ENCODE data around the gene WT1.

The WT1 gene

DNA sequence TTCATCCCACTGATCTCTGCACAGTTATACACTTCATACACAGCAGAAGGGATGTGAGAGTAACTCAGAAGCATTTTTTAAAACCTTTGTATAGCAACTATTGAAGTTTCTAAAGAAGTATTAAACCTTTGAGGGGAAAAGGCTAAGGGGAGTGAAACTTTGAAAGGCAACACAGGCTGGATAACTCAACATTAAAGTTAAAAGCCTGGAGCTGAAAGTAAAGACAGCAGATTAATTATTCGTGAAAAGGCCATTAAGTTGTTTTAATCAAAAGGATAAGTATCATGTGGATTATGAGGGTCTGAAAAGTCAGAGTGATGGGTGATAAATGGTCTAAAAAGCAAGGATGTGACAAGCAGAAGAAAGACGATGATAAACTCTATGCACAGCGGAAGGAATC, 17.5 kb downstream of the WT1 start:
- H3K9ac ChIP-seq (ENCODE audit: low read length): no peak overlapping the region

GRCh38 chr11:32416301-32416700, 19.0 kb downstream of the WT1 start:
- H3K9ac ChIP-seq (ENCODE audit: low read length): no peak overlapping the region
- H3K27me3 ChIP-seq (ENCODE audit: control insufficient read depth, insufficient read depth, low read length): peaks cover 7% of the 10 kb centered on the region

More for the DNA sequence above, 17.5 kb downstream of the WT1 start:
- H3K4me1 ChIP-seq (ENCODE audit: control insufficient read depth, insufficient read depth, low read length): no peaks in the 10 kb centered on the region
- peaks cover 7% of the 10 kb centered on the region for H3K27me3 ChIP-seq (ENCODE audit: control insufficient read depth, insufficient read depth, low read length)
- H3K9me3 ChIP-seq (ENCODE audit: control insufficient read depth, low read length): no peaks in the 10 kb centered on the region
- H3K36me3 ChIP-seq (ENCODE audit: control insufficient read depth, insufficient read depth, low read length): no peaks in the 10 kb centered on the region
- no peak overlapping the region for H3K4me3 ChIP-seq (ENCODE audit: low read length)

GRCh38 chr11:32414925-32415324, 20.4 kb downstream of the WT1 start:
- no peaks in the 10 kb centered on the region for H3K36me3 ChIP-seq (ENCODE audit: control insufficient read depth, insufficient read depth, low read length)
- H3K4me1 ChIP-seq (ENCODE audit: control insufficient read depth, insufficient read depth, low read length): no peaks in the 10 kb centered on the region
- no peak overlapping the region for H3K4me3 ChIP-seq (ENCODE audit: low read length)

More at GRCh38 chr11:32416301-32416700, 19.0 kb downstream of the WT1 start:
- H3K9me3 ChIP-seq (ENCODE audit: control insufficient read depth, low read length): no peaks in the 10 kb centered on the region
- no peak overlapping the region for H3K4me3 ChIP-seq (ENCODE audit: low read length)
- no peaks in the 10 kb centered on the region for H3K4me1 ChIP-seq (ENCODE audit: control insufficient read depth, insufficient read depth, low read length)
- no peaks in the 10 kb centered on the region for H3K36me3 ChIP-seq (ENCODE audit: control insufficient read depth, insufficient read depth, low read length)

DNA sequence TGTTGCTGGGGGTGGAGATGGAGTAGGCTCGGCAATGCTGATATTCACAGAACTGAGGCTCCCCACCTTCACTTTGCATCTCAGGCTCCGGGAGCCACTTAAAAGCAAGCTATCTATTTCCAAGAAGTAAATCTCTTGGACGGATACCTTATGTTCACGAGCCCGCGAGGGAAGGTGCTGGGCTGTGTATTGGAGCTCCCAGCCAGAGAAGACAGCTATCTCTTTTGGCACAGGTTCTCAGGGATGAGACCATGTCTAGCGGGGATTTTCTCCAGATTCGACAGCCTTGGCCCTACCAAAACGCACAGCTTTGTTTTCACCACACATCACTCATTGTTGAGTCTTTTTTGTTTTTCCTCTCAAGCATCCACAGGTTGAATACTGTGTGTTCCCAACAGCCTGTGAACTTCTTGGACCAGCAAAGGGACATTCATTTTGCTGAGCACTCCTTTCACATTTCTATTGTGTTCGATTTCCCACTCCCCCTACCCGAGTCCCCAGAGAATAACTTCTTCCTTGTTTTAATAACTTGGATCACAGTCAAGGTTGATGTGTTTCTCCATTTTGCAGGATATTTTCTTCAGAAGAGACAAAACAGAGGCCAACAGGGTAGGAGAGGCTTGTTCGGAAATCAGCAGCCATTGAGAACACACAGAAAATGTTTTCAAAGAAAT, 23.3 kb downstream of the WT1 start:
- Histone ChIP-seq H3K9me3 (ENCODE audit: control insufficient read depth, low read length) (no peaks in the 10 kb centered on the region), H3K36me3 (ENCODE audit: control insufficient read depth, insufficient read depth, low read length) (no peaks in the 10 kb centered on the region), H3K9ac (ENCODE audit: low read length) (no peak overlapping the region), H3K4me3 (ENCODE audit: low read length) (no peak overlapping the region), H3K27me3 (ENCODE audit: control insufficient read depth, insufficient read depth, low read length) (peaks cover 7% of the 10 kb centered on the region), H3K4me1 (ENCODE audit: control insufficient read depth, insufficient read depth, low read length) (no peaks in the 10 kb centered on the region)

More at GRCh38 chr11:32414925-32415324, 20.4 kb downstream of the WT1 start:
- H3K27me3 ChIP-seq (ENCODE audit: control insufficient read depth, insufficient read depth, low read length): peaks cover 7% of the 10 kb centered on the region
- H3K9ac ChIP-seq (ENCODE audit: low read length): no peak overlapping the region
- H3K9me3 ChIP-seq (ENCODE audit: control insufficient read depth, low read length): no peaks in the 10 kb centered on the region

- Histone ChIP-seq H3K27me3 (ENCODE audit: control insufficient read depth, insufficient read depth, low read length) (no peaks in the 10 kb centered on the region), H3K36me3 (ENCODE audit: control insufficient read depth, insufficient read depth, low read length) (no peaks in the 10 kb centered on the region), H3K9ac (ENCODE audit: low read length) (no peak overlapping the region), H3K4me1 (ENCODE audit: control insufficient read depth, insufficient read depth, low read length) (no peaks in the 10 kb centered on the region), H3K9me3 (ENCODE audit: control insufficient read depth, low read length) (no peaks in the 10 kb centered on the region), H3K4me3 (ENCODE audit: low read length) (no peak overlapping the region)
Observed at GRCh38 chr11:32405592-32405991, 29.7 kb downstream of the WT1 start.

GRCh38 chr11:32402836-32403235, 32.5 kb downstream of the WT1 start:
- Histone ChIP-seq H3K27me3 (ENCODE audit: control insufficient read depth, insufficient read depth, low read length) (no peaks in the 10 kb centered on the region), H3K36me3 (ENCODE audit: control insufficient read depth, insufficient read depth, low read length) (no peaks in the 10 kb centered on the region), H3K9me3 (ENCODE audit: control insufficient read depth, low read length) (no peaks in the 10 kb centered on the region), H3K4me1 (ENCODE audit: control insufficient read depth, insufficient read depth, low read length) (no peaks in the 10 kb centered on the region), H3K4me3 (ENCODE audit: low read length) (no peak overlapping the region), H3K9ac (ENCODE audit: low read length) (no peak overlapping the region)

DNA sequence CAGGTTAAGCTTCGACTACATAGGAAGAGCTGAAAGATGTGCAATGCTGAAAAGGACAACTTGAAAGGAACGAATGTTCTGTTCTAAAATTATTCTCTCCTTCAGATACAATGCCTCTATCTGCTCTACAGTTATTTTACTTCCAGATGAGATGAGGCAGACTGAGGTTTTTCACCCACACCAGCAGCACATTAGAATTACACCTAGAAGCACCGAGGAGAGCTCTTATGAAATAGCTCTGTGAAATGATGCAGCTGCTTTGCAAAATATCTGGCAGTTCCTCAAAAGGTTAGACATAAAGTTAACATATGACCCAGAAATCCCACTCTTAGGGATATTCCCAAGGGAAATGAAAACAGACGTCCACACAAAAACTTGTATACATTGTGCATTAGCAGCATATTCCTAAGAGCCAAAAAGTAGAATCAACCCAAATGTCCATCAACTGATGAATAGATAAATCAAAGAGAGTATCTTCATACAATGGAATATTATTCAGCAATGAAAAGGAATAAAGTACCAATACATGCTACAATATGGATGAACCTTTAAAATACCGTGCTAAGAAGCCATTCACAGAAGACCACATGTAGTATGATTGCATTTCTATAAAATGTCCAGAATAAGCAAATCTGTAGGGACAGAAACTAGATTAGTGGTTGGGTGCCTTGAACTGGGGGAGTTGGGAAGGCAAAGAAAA, 34.5 kb downstream of the WT1 start:
- no peaks in the 10 kb centered on the region for H3K27me3 ChIP-seq (ENCODE audit: control insufficient read depth, insufficient read depth, low read length)

GRCh38 chr11:32400196-32400595, 35.1 kb downstream of the WT1 start:
- H3K4me3 ChIP-seq (ENCODE audit: low read length): no peak overlapping the region
- H3K27me3 ChIP-seq (ENCODE audit: control insufficient read depth, insufficient read depth, low read length): no peaks in the 10 kb centered on the region
- no peaks in the 10 kb centered on the region for H3K9me3 ChIP-seq (ENCODE audit: control insufficient read depth, low read length)
- no peak overlapping the region for H3K9ac ChIP-seq (ENCODE audit: low read length)
- H3K4me1 ChIP-seq (ENCODE audit: control insufficient read depth, insufficient read depth, low read length): no peaks in the 10 kb centered on the region
- no peaks in the 10 kb centered on the region for H3K36me3 ChIP-seq (ENCODE audit: control insufficient read depth, insufficient read depth, low read length)

More for the DNA sequence above, 34.5 kb downstream of the WT1 start:
- no peak overlapping the region for H3K4me3 ChIP-seq (ENCODE audit: low read length)
- no peak overlapping the region for H3K9ac ChIP-seq (ENCODE audit: low read length)
- H3K4me1 ChIP-seq (ENCODE audit: control insufficient read depth, insufficient read depth, low read length): no peaks in the 10 kb centered on the region
- no peaks in the 10 kb centered on the region for H3K36me3 ChIP-seq (ENCODE audit: control insufficient read depth, insufficient read depth, low read length)
- H3K9me3 ChIP-seq (ENCODE audit: control insufficient read depth, low read length): no peaks in the 10 kb centered on the region

- Histone ChIP-seq H3K4me3 (ENCODE audit: low read length) (no peak overlapping the region), H3K9ac (ENCODE audit: low read length) (no peak overlapping the region), H3K27me3 (ENCODE audit: control insufficient read depth, insufficient read depth, low read length) (peaks cover 2% of the 10 kb centered on the region), H3K36me3 (ENCODE audit: control insufficient read depth, insufficient read depth, low read length) (no peaks in the 10 kb centered on the region), H3K9me3 (ENCODE audit: control insufficient read depth, low read length) (no peaks in the 10 kb centered on the region), H3K4me1 (ENCODE audit: control insufficient read depth, insufficient read depth, low read length) (no peaks in the 10 kb centered on the region)
Observed at GRCh38 chr11:32396991-32397390, 38.3 kb downstream of the WT1 start.

DNA sequence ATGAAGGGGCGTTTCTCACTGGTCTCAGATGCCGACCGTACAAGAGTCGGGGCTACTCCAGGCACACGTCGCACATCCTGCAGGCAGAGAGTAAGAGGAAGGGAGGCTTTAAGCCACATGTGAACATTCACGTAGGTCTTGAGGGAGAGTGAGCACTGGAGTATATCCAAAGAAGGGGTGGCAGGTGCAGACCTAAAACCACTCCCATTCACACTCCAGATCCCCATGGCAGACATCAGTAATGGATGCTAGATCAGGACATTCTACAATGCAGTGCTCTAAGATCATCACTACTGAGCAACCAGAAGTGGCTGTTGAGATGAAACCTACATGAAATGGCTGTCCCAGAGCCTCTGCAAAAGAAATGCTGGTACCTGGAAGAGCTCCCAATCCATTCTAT, 39.0 kb downstream of the WT1 start:
- Histone ChIP-seq H3K4me1 (ENCODE audit: control insufficient read depth, insufficient read depth, low read length) (no peaks in the 10 kb centered on the region), H3K36me3 (ENCODE audit: control insufficient read depth, insufficient read depth, low read length) (no peaks in the 10 kb centered on the region), H3K9me3 (ENCODE audit: control insufficient read depth, low read length) (no peaks in the 10 kb centered on the region), H3K4me3 (ENCODE audit: low read length) (no peak overlapping the region), H3K27me3 (ENCODE audit: control insufficient read depth, insufficient read depth, low read length) (peaks cover 2% of the 10 kb centered on the region), H3K9ac (ENCODE audit: low read length) (no peak overlapping the region)

DNA sequence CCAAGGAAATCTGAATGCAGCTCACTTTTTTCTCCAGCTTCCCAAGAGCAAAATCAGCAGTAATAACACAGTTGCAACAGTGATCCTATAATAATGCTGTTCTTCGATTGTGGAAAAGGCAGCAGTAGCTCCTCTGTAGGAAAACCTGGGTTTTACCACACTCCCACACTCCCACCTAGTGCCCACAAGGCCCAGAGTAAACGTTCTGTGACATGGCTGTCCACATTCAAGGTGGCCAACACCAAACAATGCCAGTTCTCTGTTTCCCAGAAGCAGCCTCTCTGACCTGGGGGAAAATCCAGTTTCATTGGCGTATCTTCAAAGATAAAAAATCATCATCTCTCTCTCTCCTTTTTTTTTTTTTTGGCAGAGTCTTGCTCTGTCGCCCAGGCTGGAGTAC, 40.2 kb downstream of the WT1 start:
- H3K4me3 ChIP-seq (ENCODE audit: low read length): no peak overlapping the region
- no peak overlapping the region for H3K9ac ChIP-seq (ENCODE audit: low read length)
- H3K36me3 ChIP-seq (ENCODE audit: control insufficient read depth, insufficient read depth, low read length): no peaks in the 10 kb centered on the region
- no peaks in the 10 kb centered on the region for H3K4me1 ChIP-seq (ENCODE audit: control insufficient read depth, insufficient read depth, low read length)
- H3K27me3 ChIP-seq (ENCODE audit: control insufficient read depth, insufficient read depth, low read length): peaks cover 6% of the 10 kb centered on the region
- no peaks in the 10 kb centered on the region for H3K9me3 ChIP-seq (ENCODE audit: control insufficient read depth, low read length)

DNA sequence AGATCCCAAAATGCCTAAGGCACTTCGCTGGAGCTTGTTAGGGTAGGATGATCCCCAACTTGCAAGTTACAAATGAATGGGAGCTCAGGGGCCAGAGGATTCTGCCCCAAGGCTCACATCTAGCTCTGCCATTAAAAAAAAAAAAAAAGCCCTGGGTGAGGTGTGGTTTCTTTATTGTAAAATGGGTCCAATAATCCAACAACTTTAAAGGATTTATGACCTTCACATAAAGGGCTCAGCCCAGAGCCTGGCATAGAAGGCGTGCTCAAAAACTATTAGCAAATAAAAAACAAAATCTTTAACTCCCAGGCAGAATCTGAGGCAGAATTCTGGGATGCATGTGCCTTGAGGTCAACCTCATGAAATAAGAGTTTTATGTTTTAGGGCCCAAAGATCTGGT, 42.5 kb downstream of the WT1 start:
- Histone ChIP-seq H3K36me3 (ENCODE audit: control insufficient read depth, insufficient read depth, low read length) (no peaks in the 10 kb centered on the region), H3K9me3 (ENCODE audit: control insufficient read depth, low read length) (no peaks in the 10 kb centered on the region), H3K9ac (ENCODE audit: low read length) (no peak overlapping the region), H3K4me3 (ENCODE audit: low read length) (no peak overlapping the region), H3K4me1 (ENCODE audit: control insufficient read depth, insufficient read depth, low read length) (no peaks in the 10 kb centered on the region), H3K27me3 (ENCODE audit: control insufficient read depth, insufficient read depth, low read length) (peaks cover 6% of the 10 kb centered on the region)

Measured in mucosa of stomach (tissue), 1 donor.